ENCODE data around the gene OTULIN. TPM values are rescaled to one million over a fixed set of nuclear protein-coding genes. Genes with fewer than 3 reads are reported as not detected.

The OTULIN gene
- total and polyA plus RNA-seq, 2 experiments from 2014 or later: 24.3 to 43.9 TPM

DNA sequence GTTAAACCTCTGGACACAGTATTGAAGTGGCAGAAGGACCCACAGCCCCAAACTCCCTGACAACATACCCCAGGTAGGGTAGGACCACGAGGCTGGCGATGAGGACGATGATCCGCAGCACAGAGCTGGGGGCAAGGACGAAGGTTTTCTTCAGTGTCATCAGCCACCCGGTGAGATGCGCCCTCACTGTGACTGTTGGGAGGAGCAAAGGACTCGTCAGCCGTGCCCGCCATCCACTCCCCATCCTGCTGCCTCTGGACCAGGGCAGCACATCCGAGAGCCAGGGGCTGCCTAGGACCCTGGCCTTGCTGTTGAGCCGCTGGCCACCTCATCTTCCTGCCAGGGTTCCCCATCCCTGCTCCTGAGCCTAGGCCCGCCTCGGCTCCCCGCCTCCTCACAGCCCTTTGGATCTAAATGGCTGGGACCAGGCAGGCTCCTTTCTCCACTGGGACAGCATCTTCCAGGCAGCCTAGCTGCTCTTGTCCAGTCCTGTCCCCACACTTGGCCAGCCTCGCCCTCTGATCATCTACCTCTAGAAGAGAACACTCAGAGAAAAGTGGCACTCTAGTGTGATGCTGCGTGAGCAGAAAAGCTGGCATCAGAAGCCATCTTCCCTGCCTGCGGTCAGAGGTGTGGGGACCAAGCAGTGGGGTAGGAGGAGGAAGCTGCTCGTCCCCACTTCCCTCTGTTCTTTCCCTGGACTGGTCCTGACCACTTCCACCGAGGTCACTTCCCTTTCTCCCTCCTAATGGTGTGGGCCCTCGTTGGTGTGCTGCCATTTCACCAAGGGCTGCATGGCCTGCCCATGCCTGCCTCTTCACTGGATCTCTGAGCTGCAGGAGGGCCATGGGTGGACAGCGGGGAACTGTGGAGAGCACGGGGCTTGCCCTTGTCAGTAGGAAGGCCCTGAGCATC is 49.2 kb downstream of the OTULIN start:
- no peak overlapping the region for H2AFZ ChIP-seq
- no peaks in the 10 kb centered on the region for H3K9me2 ChIP-seq (ENCODE audit: insufficient read depth)
- no peak for ATAC-seq
- Mint-ChIP-seq H3K27ac (no peak overlapping the region), H3K36me3 (ENCODE audit: low read depth) (peaks cover 84% of the 10 kb centered on the region), H3K4me3 (no peak overlapping the region), H3K27me3 (ENCODE audit: insufficient read depth, low read depth, poor library complexity) (peaks cover 20% of the 10 kb centered on the region), H3K4me1 (no peaks in the 10 kb centered on the region), H3K9me3 (peaks cover 31% of the 10 kb centered on the region; the same call in 2 of the 3 replicates)
- H3K4me2 ChIP-seq: no peak overlapping the region
- no peaks in the 10 kb centered on the region; the same call in 1 of the 2 replicates for H3K36me3 ChIP-seq (ENCODE audit: insufficient read depth)
- H3K4me3 ChIP-seq: no peak overlapping the region
- H3K79me2 ChIP-seq (replicated peaks; ENCODE audit: insufficient read depth): no peaks in the 10 kb centered on the region
- TF ChIP-seq EZH2phosphoT487 (IDR thresholded peaks at IDR 0.05; ENCODE audit: unreplicated experiment) (no peak), POLR2AphosphoS5 (IDR thresholded peaks at IDR 0.05; ENCODE audit: low read depth) (no peak), CREB1 (CRISPR knock-in tag; IDR thresholded peaks at IDR 0.05; ENCODE audit: low read depth) (no peak)
- TF ChIP-seq, protein P1, sequence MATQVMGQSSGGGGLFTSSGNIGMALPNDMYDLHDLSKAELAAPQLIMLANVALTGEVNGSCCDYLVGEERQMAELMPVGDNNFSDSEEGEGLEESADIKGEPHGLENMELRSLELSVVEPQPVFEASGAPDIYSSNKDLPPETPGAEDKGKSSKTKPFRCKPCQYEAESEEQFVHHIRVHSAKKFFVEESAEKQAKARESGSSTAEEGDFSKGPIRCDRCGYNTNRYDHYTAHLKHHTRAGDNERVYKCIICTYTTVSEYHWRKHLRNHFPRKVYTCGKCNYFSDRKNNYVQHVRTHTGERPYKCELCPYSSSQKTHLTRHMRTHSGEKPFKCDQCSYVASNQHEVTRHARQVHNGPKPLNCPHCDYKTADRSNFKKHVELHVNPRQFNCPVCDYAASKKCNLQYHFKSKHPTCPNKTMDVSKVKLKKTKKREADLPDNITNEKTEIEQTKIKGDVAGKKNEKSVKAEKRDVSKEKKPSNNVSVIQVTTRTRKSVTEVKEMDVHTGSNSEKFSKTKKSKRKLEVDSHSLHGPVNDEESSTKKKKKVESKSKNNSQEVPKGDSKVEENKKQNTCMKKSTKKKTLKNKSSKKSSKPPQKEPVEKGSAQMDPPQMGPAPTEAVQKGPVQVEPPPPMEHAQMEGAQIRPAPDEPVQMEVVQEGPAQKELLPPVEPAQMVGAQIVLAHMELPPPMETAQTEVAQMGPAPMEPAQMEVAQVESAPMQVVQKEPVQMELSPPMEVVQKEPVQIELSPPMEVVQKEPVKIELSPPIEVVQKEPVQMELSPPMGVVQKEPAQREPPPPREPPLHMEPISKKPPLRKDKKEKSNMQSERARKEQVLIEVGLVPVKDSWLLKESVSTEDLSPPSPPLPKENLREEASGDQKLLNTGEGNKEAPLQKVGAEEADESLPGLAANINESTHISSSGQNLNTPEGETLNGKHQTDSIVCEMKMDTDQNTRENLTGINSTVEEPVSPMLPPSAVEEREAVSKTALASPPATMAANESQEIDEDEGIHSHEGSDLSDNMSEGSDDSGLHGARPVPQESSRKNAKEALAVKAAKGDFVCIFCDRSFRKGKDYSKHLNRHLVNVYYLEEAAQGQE (IDR thresholded peaks at IDR 0.05; ENCODE audit: unreplicated experiment): no peak
- TF ChIP-seq, protein P2, sequence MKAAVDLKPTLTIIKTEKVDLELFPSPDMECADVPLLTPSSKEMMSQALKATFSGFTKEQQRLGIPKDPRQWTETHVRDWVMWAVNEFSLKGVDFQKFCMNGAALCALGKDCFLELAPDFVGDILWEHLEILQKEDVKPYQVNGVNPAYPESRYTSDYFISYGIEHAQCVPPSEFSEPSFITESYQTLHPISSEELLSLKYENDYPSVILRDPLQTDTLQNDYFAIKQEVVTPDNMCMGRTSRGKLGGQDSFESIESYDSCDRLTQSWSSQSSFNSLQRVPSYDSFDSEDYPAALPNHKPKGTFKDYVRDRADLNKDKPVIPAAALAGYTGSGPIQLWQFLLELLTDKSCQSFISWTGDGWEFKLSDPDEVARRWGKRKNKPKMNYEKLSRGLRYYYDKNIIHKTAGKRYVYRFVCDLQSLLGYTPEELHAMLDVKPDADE (IDR thresholded peaks at IDR 0.05): no peak
- H4K20me1 ChIP-seq (replicated peaks; ENCODE audit: insufficient read depth): no peaks in the 10 kb centered on the region
- H3K27me3 ChIP-seq (ENCODE audit: insufficient read depth): no peaks in the 10 kb centered on the region
- no peaks in the 10 kb centered on the region for H3F3A ChIP-seq (replicated peaks; ENCODE audit: low read depth)
- no peak overlapping the region for H3K27ac ChIP-seq (ENCODE audit: low read depth)
- no peaks in the 10 kb centered on the region; the same call in 1 of the 2 replicates for H3K4me1 ChIP-seq (ENCODE audit: insufficient read depth)
- DNase-seq (ENCODE audit: low spot score): no peak

DNA sequence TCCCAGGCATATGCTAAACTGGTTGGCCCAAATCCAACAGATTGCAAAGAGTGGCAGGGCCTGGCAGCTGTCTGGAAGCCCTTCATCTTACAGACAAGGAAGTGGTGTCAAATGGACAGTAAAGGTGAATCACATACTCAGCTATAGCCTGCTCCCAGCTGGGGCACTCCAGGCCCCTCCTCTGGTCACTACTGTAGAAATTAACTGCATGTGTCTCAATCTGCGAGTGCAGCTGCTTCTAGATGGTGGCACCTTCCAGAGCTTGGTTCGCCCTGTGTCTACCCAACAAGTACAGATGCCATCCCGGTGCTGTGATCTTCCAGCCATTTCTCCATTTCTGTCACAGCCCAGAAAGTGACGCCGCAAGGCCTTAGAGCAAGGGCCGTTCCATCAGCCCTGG is 50.2 kb downstream of the OTULIN start:
- no peak for DNase-seq (ENCODE audit: low spot score)
- no peak for ATAC-seq
- H3K4me1 Mint-ChIP-seq: no peaks in the 10 kb centered on the region
- no peaks in the 10 kb centered on the region for H3K27me3 ChIP-seq (ENCODE audit: insufficient read depth)
- H3K36me3 ChIP-seq (ENCODE audit: insufficient read depth): no peaks in the 10 kb centered on the region; the same call in 1 of the 2 replicates
- H3K4me3 ChIP-seq: no peak overlapping the region
- H4K20me1 ChIP-seq (replicated peaks; ENCODE audit: insufficient read depth): no peaks in the 10 kb centered on the region
- H3K27ac Mint-ChIP-seq: no peak overlapping the region
- no peaks in the 10 kb centered on the region for H3F3A ChIP-seq (replicated peaks; ENCODE audit: low read depth)
- H3K9me2 ChIP-seq (ENCODE audit: insufficient read depth): no peaks in the 10 kb centered on the region
- H3K36me3 Mint-ChIP-seq (ENCODE audit: low read depth): peaks cover 79% of the 10 kb centered on the region
- H3K27me3 Mint-ChIP-seq (ENCODE audit: insufficient read depth, low read depth, poor library complexity): peaks cover 19% of the 10 kb centered on the region
- H3K4me1 ChIP-seq (ENCODE audit: insufficient read depth): no peaks in the 10 kb centered on the region; the same call in 1 of the 2 replicates
- H3K4me3 Mint-ChIP-seq: no peak overlapping the region
- H3K79me2 ChIP-seq (replicated peaks; ENCODE audit: insufficient read depth): no peaks in the 10 kb centered on the region
- H3K27ac ChIP-seq (ENCODE audit: low read depth): no peak overlapping the region
- no peak overlapping the region for H2AFZ ChIP-seq
- H3K9me3 Mint-ChIP-seq: peaks cover 33% of the 10 kb centered on the region; the same call in 2 of the 3 replicates
- H3K4me2 ChIP-seq: no peak overlapping the region
- TF ChIP-seq, protein P2 (IDR thresholded peaks at IDR 0.05): no peak
- no peak for TF ChIP-seq ZNF114 (CRISPR knock-in tag; IDR thresholded peaks at IDR 0.05)
- TF ChIP-seq CREB1 (CRISPR knock-in tag; IDR thresholded peaks at IDR 0.05; ENCODE audit: low read depth): no peak
- TF ChIP-seq STAT1 (IDR thresholded peaks at IDR 0.05; ENCODE audit: unreplicated experiment): no peak
- TF ChIP-seq, protein P1 (IDR thresholded peaks at IDR 0.05; ENCODE audit: unreplicated experiment): no peak

Data from GM23338 (cell line).